ENCODE measurements around the gene NR2C2AP.
A peak's percentile ranks its signal among the peaks of the same experiment; 100 is the strongest.

NR2C2AP gene

GRCh38 chr19:19171821-19172532 is 31.2 kb downstream of the NR2C2AP start:
- Histone ChIP-seq H3K4me1 (ENCODE audit: control insufficient read depth, insufficient read depth, low read length) (peaks cover 8% of the 10 kb centered on the region), H3K27me3 (ENCODE audit: control insufficient read depth, insufficient read depth, low read length) (peaks cover 23% of the 10 kb centered on the region), H3K4me3 (ENCODE audit: low read depth, low read length) (no peak overlapping the region), H3K9me3 (ENCODE audit: control insufficient read depth, insufficient read depth, low read length) (no peaks in the 10 kb centered on the region), H3K36me3 (ENCODE audit: control insufficient read depth, insufficient read depth, low read length) (no peaks in the 10 kb centered on the region), H3K9ac (ENCODE audit: low read depth, low read length) (no peak overlapping the region)

- H3K36me3 ChIP-seq (ENCODE audit: control insufficient read depth, insufficient read depth, low read length) = no peaks in the 10 kb centered on the region
- peak overlapping the region; percentile 53 for H3K4me3 ChIP-seq (ENCODE audit: low read depth, low read length)
- H3K4me1 ChIP-seq (ENCODE audit: control insufficient read depth, insufficient read depth, low read length) = peaks cover 8% of the 10 kb centered on the region
- peaks cover 23% of the 10 kb centered on the region for H3K27me3 ChIP-seq (ENCODE audit: control insufficient read depth, insufficient read depth, low read length)
- no peaks in the 10 kb centered on the region for H3K9me3 ChIP-seq (ENCODE audit: control insufficient read depth, insufficient read depth, low read length)
- no peak overlapping the region for H3K9ac ChIP-seq (ENCODE audit: low read depth, low read length)
These were observed 32.1 kb downstream of the NR2C2AP start for GRCh38 chr19:19170873-19171672.

- peaks cover 23% of the 10 kb centered on the region for H3K27me3 ChIP-seq (ENCODE audit: control insufficient read depth, insufficient read depth, low read length)
- H3K4me3 ChIP-seq (ENCODE audit: low read depth, low read length) = peak within 1 kb of the TSS; percentile 53
- peaks cover 8% of the 10 kb centered on the region for H3K4me1 ChIP-seq (ENCODE audit: control insufficient read depth, insufficient read depth, low read length)
- no peaks in the 10 kb centered on the region for H3K36me3 ChIP-seq (ENCODE audit: control insufficient read depth, insufficient read depth, low read length)
- H3K9me3 ChIP-seq (ENCODE audit: control insufficient read depth, insufficient read depth, low read length) = no peaks in the 10 kb centered on the region
- no peak within 1 kb of the TSS for H3K9ac ChIP-seq (ENCODE audit: low read depth, low read length)
These were observed 33.0 kb downstream of the NR2C2AP start, which contains the start of gene MEF2B for GRCh38 chr19:19170053-19170872. Gene MEF2B (minus strand): TSS chr19:19170263. CDS start chr19:19150735, 19,528 bp downstream.

- no peaks in the 10 kb centered on the region for H3K36me3 ChIP-seq (ENCODE audit: control insufficient read depth, insufficient read depth, low read length)
- H3K4me3 ChIP-seq (ENCODE audit: low read depth, low read length) = peak overlapping the region; percentile 49
- peaks cover 23% of the 10 kb centered on the region for H3K27me3 ChIP-seq (ENCODE audit: control insufficient read depth, insufficient read depth, low read length)
- H3K9ac ChIP-seq (ENCODE audit: low read depth, low read length) = no peak overlapping the region
- H3K4me1 ChIP-seq (ENCODE audit: control insufficient read depth, insufficient read depth, low read length) = peaks cover 8% of the 10 kb centered on the region
- no peaks in the 10 kb centered on the region for H3K9me3 ChIP-seq (ENCODE audit: control insufficient read depth, insufficient read depth, low read length)
These were observed 33.8 kb downstream of the NR2C2AP start for GRCh38 chr19:19169236-19170052.

GRCh38 chr19:19167612-19168011 is 35.6 kb downstream of the NR2C2AP start:
- no peak overlapping the region for H3K4me3 ChIP-seq (ENCODE audit: low read depth, low read length)
- peaks cover 23% of the 10 kb centered on the region for H3K27me3 ChIP-seq (ENCODE audit: control insufficient read depth, insufficient read depth, low read length)
- H3K36me3 ChIP-seq (ENCODE audit: control insufficient read depth, insufficient read depth, low read length) = no peaks in the 10 kb centered on the region
- H3K9me3 ChIP-seq (ENCODE audit: control insufficient read depth, insufficient read depth, low read length) = no peaks in the 10 kb centered on the region
- H3K9ac ChIP-seq (ENCODE audit: low read depth, low read length) = no peak overlapping the region
- H3K4me1 ChIP-seq (ENCODE audit: control insufficient read depth, insufficient read depth, low read length) = peaks cover 8% of the 10 kb centered on the region

GRCh38 chr19:19165396-19165795 is 37.8 kb downstream of the NR2C2AP start:
- no peak overlapping the region for H3K9ac ChIP-seq (ENCODE audit: low read depth, low read length)

GRCh38 chr19:19162495-19162894 is 40.7 kb downstream of the NR2C2AP start:
- H3K27me3 ChIP-seq (ENCODE audit: control insufficient read depth, insufficient read depth, low read length) = peaks cover under 1% of the 10 kb centered on the region
- no peaks in the 10 kb centered on the region for H3K9me3 ChIP-seq (ENCODE audit: control insufficient read depth, insufficient read depth, low read length)
- no peaks in the 10 kb centered on the region for H3K36me3 ChIP-seq (ENCODE audit: control insufficient read depth, insufficient read depth, low read length)
- no peaks in the 10 kb centered on the region for H3K4me1 ChIP-seq (ENCODE audit: control insufficient read depth, insufficient read depth, low read length)
- no peak overlapping the region for H3K4me3 ChIP-seq (ENCODE audit: low read depth, low read length)
- no peak overlapping the region for H3K9ac ChIP-seq (ENCODE audit: low read depth, low read length)

More at GRCh38 chr19:19165396-19165795, 37.8 kb downstream of the NR2C2AP start:
- Histone ChIP-seq H3K4me1 (ENCODE audit: control insufficient read depth, insufficient read depth, low read length) (peaks cover 3% of the 10 kb centered on the region), H3K4me3 (ENCODE audit: low read depth, low read length) (no peak overlapping the region), H3K9me3 (ENCODE audit: control insufficient read depth, insufficient read depth, low read length) (no peaks in the 10 kb centered on the region), H3K27me3 (ENCODE audit: control insufficient read depth, insufficient read depth, low read length) (peaks cover 14% of the 10 kb centered on the region), H3K36me3 (ENCODE audit: control insufficient read depth, insufficient read depth, low read length) (no peaks in the 10 kb centered on the region)

GRCh38 chr19:19160461-19161035 is 42.7 kb downstream of the NR2C2AP start:
- Histone ChIP-seq H3K4me3 (ENCODE audit: low read depth, low read length) (peak overlapping the region; percentile 35), H3K9ac (ENCODE audit: low read depth, low read length) (peak overlapping the region; percentile 32), H3K27me3 (ENCODE audit: control insufficient read depth, insufficient read depth, low read length) (no peaks in the 10 kb centered on the region), H3K9me3 (ENCODE audit: control insufficient read depth, insufficient read depth, low read length) (no peaks in the 10 kb centered on the region), H3K4me1 (ENCODE audit: control insufficient read depth, insufficient read depth, low read length) (no peaks in the 10 kb centered on the region), H3K36me3 (ENCODE audit: control insufficient read depth, insufficient read depth, low read length) (no peaks in the 10 kb centered on the region)

- H3K9me3 ChIP-seq (ENCODE audit: control insufficient read depth, insufficient read depth, low read length) = no peaks in the 10 kb centered on the region
- H3K4me1 ChIP-seq (ENCODE audit: control insufficient read depth, insufficient read depth, low read length) = no peaks in the 10 kb centered on the region
- no peaks in the 10 kb centered on the region for H3K36me3 ChIP-seq (ENCODE audit: control insufficient read depth, insufficient read depth, low read length)
- no peak overlapping the region for H3K9ac ChIP-seq (ENCODE audit: low read depth, low read length)
- H3K27me3 ChIP-seq (ENCODE audit: control insufficient read depth, insufficient read depth, low read length) = no peaks in the 10 kb centered on the region
- H3K4me3 ChIP-seq (ENCODE audit: low read depth, low read length) = no peak overlapping the region
These were observed 43.7 kb downstream of the NR2C2AP start for GRCh38 chr19:19159534-19159933.

- Histone ChIP-seq H3K4me1 (ENCODE audit: control insufficient read depth, insufficient read depth, low read length) (no peaks in the 10 kb centered on the region), H3K4me3 (ENCODE audit: low read depth, low read length) (no peak overlapping the region), H3K27me3 (ENCODE audit: control insufficient read depth, insufficient read depth, low read length) (no peaks in the 10 kb centered on the region), H3K36me3 (ENCODE audit: control insufficient read depth, insufficient read depth, low read length) (no peaks in the 10 kb centered on the region), H3K9ac (ENCODE audit: low read depth, low read length) (no peak overlapping the region), H3K9me3 (ENCODE audit: control insufficient read depth, insufficient read depth, low read length) (no peaks in the 10 kb centered on the region)
These were observed 45.4 kb downstream of the NR2C2AP start for GRCh38 chr19:19157808-19158207.
